GM23338 (cell line): ENCODE results near the gene MORN3. TPM values are rescaled to one million over a fixed set of nuclear protein-coding genes. Genes with fewer than 3 reads are reported as not detected.
"Not testable (repeated sequence)": the region's sequence is repeated elsewhere in the genome, so short reads cannot be mapped to it uniquely, and the experiment has no call there.

ENCODE experiments used
- ATAC-seq: fragments of 200-7000 bp; cut with Tn5 transposase; 3 replicates; pipeline ENCODE4 v1.9.1; 2020
- DNase-seq: peaks from one replicate; pipeline ENCODE4 v3.0.0-alpha.2; 2015; ENCODE audit warnings: low spot score
- H2AFZ ChIP-seq: fragments of 200-600 bp; sonication (generic); 2 replicates; pipeline ENCODE4 v1.8.0; 2016; ENCODE audit warnings: antibody characterized with exemption, mild to moderate bottlenecking, moderate library complexity
- H3F3A ChIP-seq: fragments of 200-600 bp; sonication (generic); replicated peaks from 2 replicates; pipeline ENCODE4 v1.8.0; 2017; ENCODE audit warnings: antibody characterized with exemption, mixed run types, low read depth
- H3K27ac ChIP-seq: fragments of 200-600 bp; sonication (generic); 2 replicates; pipeline ENCODE4 v1.6.1; 2016; ENCODE audit warnings: low read depth
- H3K27me3 ChIP-seq: fragments of 200-600 bp; sonication (generic); 2 replicates; pipeline ENCODE4 v1.8.0; 2016; ENCODE audit warnings: mild to moderate bottlenecking, mixed run types, moderate library complexity; ENCODE audit not compliant: insufficient read depth
- H3K36me3 ChIP-seq: fragments of 200-600 bp; sonication (generic); 2 replicates; pipeline ENCODE4 v1.8.0; 2016; ENCODE audit warnings: mild to moderate bottlenecking; ENCODE audit not compliant: insufficient read depth
- H3K4me1 ChIP-seq: fragments of 200-600 bp; sonication (generic); 2 replicates; pipeline ENCODE4 v1.8.0; 2016; ENCODE audit warnings: mild to moderate bottlenecking, moderate library complexity; ENCODE audit not compliant: insufficient read depth
- H3K4me2 ChIP-seq: fragments of 200-600 bp; sonication (generic); 2 replicates; pipeline ENCODE4 v1.7.1; 2017; ENCODE audit warnings: mixed run types
- H3K4me3 ChIP-seq: fragments of 200-600 bp; sonication (generic); 2 replicates; pipeline ENCODE4 v1.6.1; 2016; ENCODE audit warnings: mixed run types
- H3K79me2 ChIP-seq: fragments of 200-600 bp; sonication (generic); replicated peaks from 2 replicates; pipeline ENCODE4 v1.8.0; 2017; ENCODE audit warnings: mild to moderate bottlenecking; ENCODE audit not compliant: insufficient read depth
- H3K9me2 ChIP-seq: fragments of 200-600 bp; sonication (generic); 2 replicates; pipeline ENCODE4 v1.8.0; 2017; ENCODE audit not compliant: insufficient read depth
- H4K20me1 ChIP-seq: fragments of 200-600 bp; sonication (generic); replicated peaks from 2 replicates; pipeline ENCODE4 v1.8.0; 2017; ENCODE audit warnings: mild to moderate bottlenecking; ENCODE audit not compliant: insufficient read depth
- H3K27ac Mint-ChIP-seq: 2 replicates; pipeline ENCODE4 v1.8.0; 2020; ENCODE audit warnings: inconsistent platforms, mild to moderate bottlenecking, moderate library complexity, mixed read lengths
- H3K27me3 Mint-ChIP-seq: 3 replicates; pipeline ENCODE4 v1.8.0; 2022; ENCODE audit warnings: low read depth, mild to moderate bottlenecking, moderate library complexity, mixed read lengths, inconsistent platforms; ENCODE audit not compliant: insufficient read depth, poor library complexity
- H3K36me3 Mint-ChIP-seq: 3 replicates; pipeline ENCODE4 v1.8.0; 2021; ENCODE audit warnings: low read depth, mild to moderate bottlenecking, inconsistent platforms, moderate library complexity, mixed read lengths
- H3K4me1 Mint-ChIP-seq: 3 replicates; pipeline ENCODE4 v1.8.0; 2020; ENCODE audit warnings: mild to moderate bottlenecking, inconsistent platforms, mixed read lengths
- H3K4me3 Mint-ChIP-seq: 3 replicates; pipeline ENCODE4 v1.8.0; 2021; ENCODE audit warnings: moderate library complexity, mild to moderate bottlenecking, inconsistent platforms, mixed read lengths
- H3K9me3 Mint-ChIP-seq: 3 replicates; pipeline ENCODE4 v1.8.0; 2020; ENCODE audit warnings: moderate library complexity, mild to moderate bottlenecking, inconsistent platforms, mixed read lengths
- EZH2phosphoT487 ChIP-seq: fragments of 200-600 bp; sonication (generic); IDR thresholded peaks from one replicate; pipeline ENCODE4 v1.8.1; 2018; ENCODE audit warnings: antibody characterized with exemption; ENCODE audit not compliant: unreplicated experiment
- JUNB ChIP-seq: IDR thresholded peaks from one replicate; pipeline ENCODE4 v1.6.1; 2016; ENCODE audit warnings: antibody characterized with exemption; ENCODE audit not compliant: unreplicated experiment
- NANOG ChIP-seq: IDR thresholded peaks from 2 replicates; pipeline ENCODE4 v1.6.1; 2016; ENCODE audit warnings: antibody characterized with exemption, borderline replicate concordance
- STAT1 ChIP-seq: IDR thresholded peaks from one replicate; pipeline ENCODE4 v1.6.1; 2016; ENCODE audit warnings: antibody characterized with exemption; ENCODE audit not compliant: unreplicated experiment
- ZNF331 ChIP-seq: fragments of 250-450 bp; sonication (Bioruptor Pico); IDR thresholded peaks from 2 replicates; pipeline ENCODE4 v1.5.0; 2020; ENCODE audit warnings: low read depth, mild to moderate bottlenecking, moderate library complexity
- ZNF462 ChIP-seq: fragments of 250-450 bp; sonication (Bioruptor Pico); IDR thresholded peaks from 2 replicates; pipeline ENCODE4 v1.5.0; 2020; ENCODE audit warnings: mild to moderate bottlenecking, moderate library complexity
- polyA plus RNA-seq: library from polyadenylated mRNA; unstranded; fragments of >200 nt; fragmentation: Nextera tagmentation; extraction: Ambion mirVana; gene quantifications from 2 replicates; pipeline ENCODE4 v1.2.1, GENCODE V29; 2016
- total RNA-seq: library from RNA; depleted of rRNA; stranded (reverse); fragments of >200 nt; shearing (Covaris generic); gene quantifications from 2 replicates; pipeline ENCODE4 v1.2.3, GENCODE V29; 2014
- TF ChIP-seq, protein P1 (sequence below): IDR thresholded peaks from one replicate; pipeline ENCODE4 v1.6.1; 2018; ENCODE audit warnings: antibody characterized with exemption; ENCODE audit not compliant: unreplicated experiment
- TF ChIP-seq, protein P2 (sequence below), 2 experiments: fragments of 200-600 bp in 1 of 2; sonication (generic) in 1 of 2; conservative IDR thresholded peaks; 2 replicates each; pipeline versions ENCODE4 v1.5.1 to v1.6.1; 2016 to 2017; ENCODE audit warnings: antibody characterized with exemption in 2 of 2, low read depth in 2 of 2, mild to moderate bottlenecking in 2 of 2, moderate library complexity in 1 of 2

The MORN3 gene
- total and polyA plus RNA-seq, 2 experiments from 2014 or later, result 0.14 to 0.36 TPM

DNA sequence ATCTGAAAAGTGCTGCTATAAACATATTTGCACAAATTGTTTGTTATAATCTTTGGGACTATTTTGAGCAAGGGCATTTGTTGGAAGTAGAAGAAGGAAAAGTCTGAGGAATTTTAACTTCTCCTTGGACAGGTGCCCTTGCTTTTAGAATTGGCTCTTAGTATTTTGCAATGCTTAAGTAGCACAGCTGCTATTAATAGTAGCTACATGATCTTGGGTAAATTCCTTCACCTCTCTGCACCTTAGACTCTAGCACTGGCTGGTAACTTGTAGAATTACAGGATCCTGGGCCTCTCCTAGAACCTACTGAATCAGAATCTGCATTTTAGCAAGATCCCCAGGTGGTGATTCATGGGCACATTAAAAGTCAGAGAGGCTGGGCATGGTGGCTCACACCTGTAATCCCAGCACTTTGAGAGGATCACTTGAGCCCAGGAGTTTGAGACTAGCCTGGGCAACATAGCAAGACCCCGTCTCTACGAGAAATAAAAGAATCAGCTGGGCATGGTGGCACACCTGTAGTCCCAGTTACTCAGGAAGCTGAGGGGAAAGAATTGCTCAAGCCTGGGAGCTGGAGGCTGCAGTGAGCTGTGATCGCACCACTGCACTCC is 32.3 kb upstream of the MORN3 start (continued):
- TF ChIP-seq ZNF462 (CRISPR knock-in tag) (no peak), JUNB (no peak)

DNA sequence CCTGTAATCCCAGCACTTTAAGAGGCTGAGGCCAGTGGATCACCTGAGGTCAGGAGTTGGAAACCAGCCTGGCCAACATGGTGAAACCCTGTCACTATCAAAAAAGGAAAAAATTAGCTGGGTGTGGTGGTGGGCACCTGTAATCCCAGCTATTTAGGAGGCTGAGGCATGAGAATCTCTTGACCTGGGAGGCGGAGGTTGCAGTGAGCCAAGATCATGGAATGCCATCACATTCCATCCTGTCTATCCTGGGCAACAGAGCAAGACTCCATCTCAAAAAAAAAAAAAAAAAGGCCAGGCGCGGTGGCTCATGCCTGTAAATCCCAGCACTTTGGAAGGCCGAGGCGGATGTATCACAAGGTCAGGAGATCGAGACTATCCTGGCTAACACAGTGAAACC is 28.4 kb upstream of the MORN3 start:
- H3K4me3 ChIP-seq, H2AFZ ChIP-seq, DNase-seq, H3K4me3 Mint-ChIP-seq, H3K79me2 ChIP-seq, H3K27me3 Mint-ChIP-seq, H3K4me2 ChIP-seq, H3K9me2 ChIP-seq, H3K27ac Mint-ChIP-seq, H3K27ac ChIP-seq, ATAC-seq, H3K27me3 ChIP-seq, H3K36me3 ChIP-seq, H3K9me3 Mint-ChIP-seq, H4K20me1 ChIP-seq, H3F3A ChIP-seq, H3K36me3 Mint-ChIP-seq, H3K4me1 Mint-ChIP-seq, H3K4me1 ChIP-seq: not testable (repeated sequence)

DNA sequence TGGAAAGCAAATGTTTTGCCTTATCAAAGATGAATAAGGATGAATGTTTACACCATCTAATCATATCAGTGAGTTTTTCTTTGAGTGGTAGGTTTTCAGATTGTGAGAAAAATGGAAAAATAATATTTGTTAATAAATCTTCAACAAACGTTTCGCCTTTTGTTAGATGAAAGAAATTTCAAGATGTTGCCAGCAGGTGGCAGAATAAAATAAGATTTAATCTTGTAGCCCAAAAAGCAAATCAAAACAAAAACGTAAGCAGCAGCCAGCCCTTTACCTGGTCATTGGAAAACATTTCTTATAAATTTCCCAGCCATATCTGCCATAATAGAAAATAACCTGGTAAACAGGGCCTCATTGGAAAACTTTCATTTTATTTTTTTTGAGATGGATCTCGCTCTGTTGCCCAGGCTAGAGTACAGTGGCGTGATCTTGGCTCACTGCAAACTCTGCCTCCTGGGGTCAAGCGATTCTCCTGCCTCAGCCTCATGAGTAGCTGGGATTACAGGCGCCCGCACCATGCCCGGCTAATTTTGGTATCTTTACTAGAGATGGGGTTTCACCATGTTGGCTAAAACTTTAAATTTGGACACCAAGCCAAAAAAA is 27.7 kb upstream of the MORN3 start:
- peak; percentile 78 for DNase-seq
- Histone ChIP-seq H3K4me2 (no peak overlapping the region), H3K36me3 (no peaks in the 10 kb centered on the region), H3K4me1 (no peaks in the 10 kb centered on the region), H3K27ac (no peak overlapping the region), H3K27me3 (no peaks in the 10 kb centered on the region), H4K20me1 (no peaks in the 10 kb centered on the region), H2AFZ (no peak overlapping the region), H3K4me3 (no peak overlapping the region), H3F3A (peaks cover 2% of the 10 kb centered on the region; the same call in 1 of the 2 replicates), H3K79me2 (no peaks in the 10 kb centered on the region), H3K9me2 (no peaks in the 10 kb centered on the region)
- H3K27me3 Mint-ChIP-seq, result peaks cover 5% of the 10 kb centered on the region
- no peak for TF ChIP-seq EZH2phosphoT487
- no peak for TF ChIP-seq NANOG
- TF ChIP-seq, protein P1, sequence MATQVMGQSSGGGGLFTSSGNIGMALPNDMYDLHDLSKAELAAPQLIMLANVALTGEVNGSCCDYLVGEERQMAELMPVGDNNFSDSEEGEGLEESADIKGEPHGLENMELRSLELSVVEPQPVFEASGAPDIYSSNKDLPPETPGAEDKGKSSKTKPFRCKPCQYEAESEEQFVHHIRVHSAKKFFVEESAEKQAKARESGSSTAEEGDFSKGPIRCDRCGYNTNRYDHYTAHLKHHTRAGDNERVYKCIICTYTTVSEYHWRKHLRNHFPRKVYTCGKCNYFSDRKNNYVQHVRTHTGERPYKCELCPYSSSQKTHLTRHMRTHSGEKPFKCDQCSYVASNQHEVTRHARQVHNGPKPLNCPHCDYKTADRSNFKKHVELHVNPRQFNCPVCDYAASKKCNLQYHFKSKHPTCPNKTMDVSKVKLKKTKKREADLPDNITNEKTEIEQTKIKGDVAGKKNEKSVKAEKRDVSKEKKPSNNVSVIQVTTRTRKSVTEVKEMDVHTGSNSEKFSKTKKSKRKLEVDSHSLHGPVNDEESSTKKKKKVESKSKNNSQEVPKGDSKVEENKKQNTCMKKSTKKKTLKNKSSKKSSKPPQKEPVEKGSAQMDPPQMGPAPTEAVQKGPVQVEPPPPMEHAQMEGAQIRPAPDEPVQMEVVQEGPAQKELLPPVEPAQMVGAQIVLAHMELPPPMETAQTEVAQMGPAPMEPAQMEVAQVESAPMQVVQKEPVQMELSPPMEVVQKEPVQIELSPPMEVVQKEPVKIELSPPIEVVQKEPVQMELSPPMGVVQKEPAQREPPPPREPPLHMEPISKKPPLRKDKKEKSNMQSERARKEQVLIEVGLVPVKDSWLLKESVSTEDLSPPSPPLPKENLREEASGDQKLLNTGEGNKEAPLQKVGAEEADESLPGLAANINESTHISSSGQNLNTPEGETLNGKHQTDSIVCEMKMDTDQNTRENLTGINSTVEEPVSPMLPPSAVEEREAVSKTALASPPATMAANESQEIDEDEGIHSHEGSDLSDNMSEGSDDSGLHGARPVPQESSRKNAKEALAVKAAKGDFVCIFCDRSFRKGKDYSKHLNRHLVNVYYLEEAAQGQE, result no peak
- TF ChIP-seq STAT1, result no peak
- TF ChIP-seq ZNF331, result no peak
- TF ChIP-seq, protein P2, sequence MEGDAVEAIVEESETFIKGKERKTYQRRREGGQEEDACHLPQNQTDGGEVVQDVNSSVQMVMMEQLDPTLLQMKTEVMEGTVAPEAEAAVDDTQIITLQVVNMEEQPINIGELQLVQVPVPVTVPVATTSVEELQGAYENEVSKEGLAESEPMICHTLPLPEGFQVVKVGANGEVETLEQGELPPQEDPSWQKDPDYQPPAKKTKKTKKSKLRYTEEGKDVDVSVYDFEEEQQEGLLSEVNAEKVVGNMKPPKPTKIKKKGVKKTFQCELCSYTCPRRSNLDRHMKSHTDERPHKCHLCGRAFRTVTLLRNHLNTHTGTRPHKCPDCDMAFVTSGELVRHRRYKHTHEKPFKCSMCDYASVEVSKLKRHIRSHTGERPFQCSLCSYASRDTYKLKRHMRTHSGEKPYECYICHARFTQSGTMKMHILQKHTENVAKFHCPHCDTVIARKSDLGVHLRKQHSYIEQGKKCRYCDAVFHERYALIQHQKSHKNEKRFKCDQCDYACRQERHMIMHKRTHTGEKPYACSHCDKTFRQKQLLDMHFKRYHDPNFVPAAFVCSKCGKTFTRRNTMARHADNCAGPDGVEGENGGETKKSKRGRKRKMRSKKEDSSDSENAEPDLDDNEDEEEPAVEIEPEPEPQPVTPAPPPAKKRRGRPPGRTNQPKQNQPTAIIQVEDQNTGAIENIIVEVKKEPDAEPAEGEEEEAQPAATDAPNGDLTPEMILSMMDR (conservative IDR thresholded peaks at IDR 0.05; ENCODE audit: low read depth in 2 of 2), result peak; percentile 55 to 88
- H3K4me3 Mint-ChIP-seq, result no peak overlapping the region
- ATAC-seq, result no peak; the same call in 2 of the 3 replicates
- no peaks in the 10 kb centered on the region for H3K9me3 Mint-ChIP-seq
- H3K4me1 Mint-ChIP-seq, result no peaks in the 10 kb centered on the region
- H3K36me3 Mint-ChIP-seq, result no peaks in the 10 kb centered on the region
- H3K27ac Mint-ChIP-seq, result no peak overlapping the region
